Germinal center (tissue), 1 donor: Measurements from ENCODE around the gene TBK1.

Experiments
- DNase-seq: peaks from one replicate; pipeline ENCODE4 v3.0.0; 2012; ENCODE audit warnings: mixed read lengths, low spot score

Gene TBK1

DNA sequence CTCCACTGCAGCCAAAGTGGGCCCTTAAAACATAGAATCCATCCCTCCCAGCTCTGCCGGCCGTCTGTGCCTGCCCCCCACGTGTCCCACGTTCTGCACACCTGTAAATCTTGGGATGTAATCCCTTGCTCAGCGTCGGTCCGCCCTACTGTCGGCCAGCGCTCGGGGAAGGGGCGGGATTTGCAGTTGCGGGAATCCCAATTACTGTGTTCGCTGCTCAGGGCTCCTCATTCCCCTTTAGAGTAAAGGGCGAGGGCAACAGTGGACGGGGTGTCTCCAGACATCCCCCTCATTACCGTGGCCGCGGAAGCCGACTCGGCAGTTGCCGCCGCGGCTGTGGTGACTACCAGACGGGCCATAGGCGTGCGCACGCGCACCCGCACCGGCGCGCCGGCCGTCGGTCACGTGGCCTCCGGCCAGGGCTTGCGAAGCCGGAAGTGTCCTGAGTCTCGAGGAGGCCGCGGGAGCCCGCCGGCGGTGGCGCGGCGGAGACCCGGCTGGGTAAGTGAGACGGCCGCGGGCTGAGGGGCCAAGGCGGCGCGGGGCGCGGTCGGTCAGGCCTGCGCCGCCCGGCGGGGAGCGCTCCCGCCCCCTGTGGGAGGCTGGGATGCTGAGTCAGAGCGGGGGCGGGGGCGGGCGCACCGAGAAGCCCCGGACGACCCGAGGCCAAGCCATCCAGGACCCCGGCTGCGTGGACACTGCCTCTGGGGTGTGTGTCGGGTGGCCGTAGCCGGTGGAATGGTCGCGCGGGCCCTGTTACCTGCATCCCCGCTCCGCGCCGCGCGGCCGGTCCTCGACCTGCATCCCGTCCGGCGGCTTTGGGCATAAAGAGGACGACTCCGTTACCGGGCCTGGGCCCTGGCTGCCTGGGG lies at the start of gene TBK1:
TBK1 (plus strand) TSS at position 434 of the 872 bp plus-strand sequence. CDS start 3,751 bp downstream, outside the sequence.
- DNase-seq, result peak; percentile 82

DNA sequence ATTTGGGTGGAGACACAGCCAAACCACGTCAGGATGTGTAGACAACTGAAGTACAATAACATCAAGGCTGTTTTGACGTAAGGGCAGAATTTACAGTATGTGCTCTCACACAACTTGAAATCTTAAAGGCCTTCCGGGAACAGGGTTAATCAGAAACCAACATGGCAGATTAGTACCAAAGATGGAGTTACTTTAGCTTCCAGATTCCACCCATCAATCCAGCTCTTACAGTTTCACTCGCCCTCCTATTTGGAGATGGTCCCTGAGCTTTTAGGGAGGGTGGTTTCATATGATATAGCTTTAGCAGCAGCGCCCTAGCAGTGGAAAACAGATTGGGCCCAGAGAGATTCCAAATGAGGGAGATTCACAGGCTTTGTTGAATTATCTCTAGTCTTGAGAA lies 49.7 kb upstream of the TBK1 start:
- DNase-seq, result no peak

DNA sequence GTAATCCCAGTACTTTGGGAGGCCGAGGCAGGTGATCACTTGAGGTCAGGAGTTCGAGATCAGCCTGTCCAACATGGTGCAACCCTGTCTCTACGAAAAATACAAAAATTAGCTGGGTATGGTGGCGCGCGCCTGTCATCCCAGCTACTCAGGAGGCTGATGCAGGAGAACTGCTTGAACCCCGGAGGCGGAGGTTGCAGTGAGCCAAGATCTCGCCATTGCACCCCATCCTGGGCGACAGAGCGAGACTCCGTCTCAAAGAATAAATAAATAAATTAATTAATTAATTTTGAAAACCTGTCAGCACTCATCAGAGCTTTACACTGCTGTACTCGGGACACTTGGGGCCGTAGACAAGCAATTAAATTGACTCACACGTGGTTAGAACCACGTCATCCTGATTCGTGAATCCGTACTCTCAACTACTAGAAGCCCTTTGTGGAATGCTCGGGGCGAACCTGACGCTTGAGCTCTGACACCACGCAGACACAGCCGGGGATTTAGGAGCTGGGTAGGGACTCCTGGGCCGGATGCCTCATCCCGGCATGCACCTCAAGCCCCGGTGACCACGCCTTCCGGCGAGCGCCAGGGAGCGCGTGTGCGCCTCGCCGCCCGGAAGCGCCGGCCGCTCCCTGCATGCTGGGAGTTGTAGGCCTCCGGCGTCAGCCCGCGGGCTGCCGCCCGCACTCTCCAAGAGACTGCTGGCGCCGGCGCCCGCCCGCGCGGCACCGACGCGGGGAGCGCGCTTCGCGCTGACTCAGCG lies 48.0 kb upstream of the TBK1 start, which contains the start of gene XPOT:
XPOT (plus strand) TSS at position 686 of the 763 bp plus-strand sequence. CDS start 5,644 bp downstream, outside the sequence.
- peak; percentile 93 for DNase-seq

DNA sequence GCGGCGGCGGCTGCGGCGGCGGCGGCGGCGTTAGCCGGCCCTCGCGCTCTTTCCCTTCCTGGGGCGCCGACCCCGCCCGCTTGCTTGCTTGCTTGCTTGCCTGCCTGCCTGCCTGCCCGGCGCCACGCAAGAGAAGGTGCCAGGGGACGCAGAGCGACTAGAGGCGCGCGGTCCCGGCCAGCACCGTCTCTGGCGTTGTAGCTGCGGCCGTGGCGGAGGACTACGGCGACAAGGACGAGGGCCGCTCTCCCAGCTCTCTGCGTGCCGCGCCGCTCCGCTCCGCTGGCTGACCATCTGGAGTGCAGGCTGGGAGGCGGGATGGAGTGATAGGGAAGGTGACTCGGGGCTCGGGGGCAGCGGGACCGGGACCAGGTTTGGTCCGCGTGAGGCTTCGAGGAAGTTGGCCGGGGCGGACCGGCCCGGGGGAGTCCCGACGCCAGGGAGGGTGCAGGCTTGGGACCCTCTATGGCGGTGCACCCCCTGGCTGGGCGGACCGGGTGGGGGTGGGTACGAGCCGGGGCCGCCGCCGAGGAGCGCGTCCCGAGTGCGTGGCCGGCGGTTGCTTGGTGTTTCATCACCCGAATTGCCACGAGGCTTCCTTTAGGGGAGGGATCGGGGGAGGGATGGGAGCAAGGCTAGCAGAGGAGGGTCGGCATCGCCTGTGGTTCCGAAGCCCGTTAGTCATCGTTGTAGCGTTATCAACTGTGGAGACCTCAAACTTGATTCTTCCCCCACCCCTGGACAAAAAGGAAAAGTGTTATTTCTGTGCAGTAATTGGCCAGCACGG lies 47.3 kb upstream of the TBK1 start:
- DNase-seq, result peak; percentile 46

DNA sequence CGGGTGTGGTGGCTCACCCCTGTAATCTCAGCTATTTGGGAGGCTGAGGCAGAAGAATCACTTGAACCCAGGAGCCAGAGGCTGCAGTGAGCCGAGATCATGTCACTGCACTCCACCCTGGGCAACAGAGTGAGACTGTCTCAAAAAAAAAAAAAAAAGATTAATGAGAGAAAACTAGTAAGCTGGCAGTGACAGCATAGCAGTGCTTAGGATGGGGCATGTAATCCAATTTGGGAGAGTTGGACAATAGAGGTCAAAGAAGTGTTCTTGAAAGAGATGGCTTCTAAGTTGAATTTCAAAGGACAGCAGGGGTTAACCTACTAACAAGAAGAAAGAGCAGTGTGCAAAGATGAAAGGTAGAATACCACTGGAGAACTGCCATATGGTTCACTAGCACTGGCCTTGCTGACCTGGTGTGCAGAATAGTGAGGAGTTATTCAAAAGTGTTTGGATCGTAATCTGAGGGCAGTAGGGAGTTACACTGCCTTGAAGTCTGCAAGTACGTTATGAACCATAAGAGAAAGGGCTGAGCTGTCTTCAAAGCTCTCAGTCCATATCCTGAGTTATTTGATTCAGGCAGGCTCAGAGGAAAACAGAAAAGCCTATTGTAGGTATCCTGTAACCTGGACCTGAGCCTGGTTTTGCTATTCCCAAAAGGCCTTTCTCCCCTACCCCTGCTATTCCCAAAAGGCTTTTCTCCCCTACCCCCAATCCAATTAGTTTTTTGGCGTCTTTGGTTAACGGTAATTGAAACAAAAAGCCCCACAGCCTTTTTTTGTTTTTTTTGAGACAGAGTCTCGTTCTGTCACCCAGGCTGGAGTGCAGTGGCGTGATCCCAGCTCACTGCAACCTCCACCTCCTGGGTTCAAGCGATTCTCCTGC lies 44.3 kb upstream of the TBK1 start:
- no peak for DNase-seq

DNA sequence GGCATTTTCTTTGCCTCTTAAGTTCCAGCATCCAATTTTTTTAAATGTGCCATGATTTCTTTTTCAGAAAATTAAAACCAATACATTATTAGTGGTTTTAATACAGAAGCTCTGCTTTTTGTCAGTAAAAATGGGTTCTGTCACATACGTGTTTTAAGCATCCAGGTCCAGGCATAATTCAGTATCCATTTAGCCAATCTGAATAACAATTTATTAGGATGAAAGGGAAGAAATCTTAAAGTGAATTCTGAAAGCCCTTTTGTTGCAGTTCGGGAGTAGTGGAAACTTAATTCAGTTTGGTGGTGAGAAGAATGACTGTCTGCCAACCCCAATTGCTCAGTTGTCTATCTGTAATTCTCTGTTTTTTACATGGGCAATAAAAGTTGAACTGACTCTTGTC lies 40.5 kb upstream of the TBK1 start:
- DNase-seq, result no peak

DNA sequence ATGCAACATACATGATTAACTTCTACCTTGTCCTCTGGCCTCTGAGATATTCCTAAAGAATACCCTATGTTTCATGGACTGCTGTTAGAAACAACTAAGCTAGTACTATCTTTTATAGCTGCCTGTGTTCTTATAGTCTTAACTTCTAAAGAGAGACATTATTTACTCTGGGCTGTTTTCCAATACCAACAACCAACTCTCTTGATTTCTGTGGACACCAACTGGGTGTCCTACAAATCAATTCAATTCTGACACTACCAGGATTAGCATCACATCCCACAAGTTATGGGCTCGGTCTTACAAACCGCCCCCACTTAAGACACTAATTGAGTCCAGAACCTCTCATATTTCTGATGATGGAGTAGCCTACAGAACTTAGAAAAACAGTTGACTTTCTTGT lies 39.5 kb upstream of the TBK1 start:
- no peak for DNase-seq

DNA sequence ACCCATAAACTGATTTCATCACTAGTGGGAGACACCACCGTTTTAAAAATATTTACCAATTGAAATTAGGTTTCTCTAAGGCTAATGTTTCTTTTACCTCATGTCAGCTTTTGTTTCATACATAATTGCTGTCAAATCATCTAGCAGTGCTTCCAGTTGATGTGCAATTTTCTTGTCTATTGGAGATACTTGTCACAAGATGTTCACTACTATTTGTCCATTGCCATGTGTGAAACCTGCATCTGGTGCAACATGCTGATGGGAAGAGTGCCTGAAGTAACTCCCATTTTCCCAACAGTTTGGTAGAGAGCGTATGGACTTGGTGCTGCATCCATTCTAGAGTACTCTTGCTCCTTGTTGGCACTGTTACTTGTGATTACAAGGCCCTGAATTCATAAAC lies 38.0 kb upstream of the TBK1 start:
- no peak for DNase-seq

DNA sequence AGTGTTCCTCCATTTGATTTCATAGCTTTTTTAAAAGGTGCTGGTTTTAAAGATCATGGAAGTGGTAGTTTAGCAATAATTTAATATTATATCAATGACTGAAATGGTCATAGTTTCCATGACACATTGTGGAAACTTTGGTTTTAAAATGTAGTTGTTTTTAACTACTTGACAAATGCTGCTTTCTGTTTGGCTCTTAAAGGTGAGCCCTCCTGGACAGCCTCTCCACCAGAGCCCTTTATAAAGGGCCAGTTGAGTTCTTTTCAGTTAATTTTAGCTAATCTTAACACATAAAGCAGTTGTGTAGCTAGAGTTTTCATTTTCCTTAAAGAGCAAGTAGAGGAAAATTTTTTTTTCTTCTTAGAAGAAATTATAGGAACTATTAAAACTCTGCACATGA lies 33.7 kb upstream of the TBK1 start:
- no peak for DNase-seq

DNA sequence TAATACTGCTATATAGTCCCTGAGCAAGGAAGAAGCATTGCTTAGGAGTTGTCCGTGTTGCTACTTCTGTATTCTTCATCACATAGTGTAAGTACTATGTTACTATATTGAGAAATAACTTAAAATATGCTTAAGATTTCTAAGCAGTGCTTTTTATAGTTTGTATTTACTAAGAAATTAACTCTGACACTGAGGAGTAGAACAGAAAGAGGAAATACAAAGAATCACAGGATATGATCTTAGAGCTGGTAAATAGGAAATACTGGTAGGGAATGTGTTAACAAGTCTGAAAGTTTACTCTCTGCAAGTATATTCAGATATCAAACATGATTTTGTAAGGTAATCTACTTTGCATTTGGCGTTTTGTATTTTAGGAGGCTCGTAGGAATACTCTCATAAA lies 32.2 kb upstream of the TBK1 start:
- no peak for DNase-seq

DNA sequence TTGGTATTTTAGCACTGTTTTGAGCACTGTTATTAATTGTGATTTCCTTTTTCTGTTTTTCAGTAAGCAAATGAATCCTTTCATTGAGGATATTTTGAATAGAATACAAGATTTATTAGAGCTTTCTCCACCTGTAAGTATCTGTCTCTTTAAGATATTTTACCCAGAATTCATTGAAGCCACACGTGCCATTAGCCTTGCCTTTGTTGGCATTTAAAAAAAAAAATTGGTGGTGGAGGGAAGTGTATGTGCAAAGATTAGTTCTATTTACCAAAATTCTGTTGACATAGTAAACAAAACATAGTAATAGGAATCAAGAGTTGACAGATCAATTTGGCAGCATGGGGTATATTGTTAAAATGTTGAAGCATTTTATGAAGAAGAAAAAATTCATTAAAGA lies 23.9 kb upstream of the TBK1 start:
- no peak for DNase-seq

DNA sequence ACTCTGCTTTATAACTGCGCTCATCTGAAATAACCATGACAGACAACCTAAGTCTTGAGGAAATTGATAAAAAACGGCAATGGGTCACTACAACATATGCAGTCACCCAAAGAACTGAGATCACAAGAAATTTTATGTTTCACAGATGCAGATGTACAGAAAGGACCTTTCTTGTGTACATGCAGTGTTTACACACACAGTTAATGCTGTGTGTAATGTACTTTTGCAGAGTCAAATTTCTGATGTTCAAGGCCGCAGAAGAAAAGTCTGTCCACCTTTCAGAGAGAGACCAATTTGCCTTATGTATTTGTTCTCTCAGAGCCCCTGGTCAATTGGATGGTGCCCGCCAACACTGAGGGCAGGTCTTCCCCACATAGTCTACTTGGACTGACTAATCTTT lies 23.0 kb upstream of the TBK1 start:
- DNase-seq, result no peak

DNA sequence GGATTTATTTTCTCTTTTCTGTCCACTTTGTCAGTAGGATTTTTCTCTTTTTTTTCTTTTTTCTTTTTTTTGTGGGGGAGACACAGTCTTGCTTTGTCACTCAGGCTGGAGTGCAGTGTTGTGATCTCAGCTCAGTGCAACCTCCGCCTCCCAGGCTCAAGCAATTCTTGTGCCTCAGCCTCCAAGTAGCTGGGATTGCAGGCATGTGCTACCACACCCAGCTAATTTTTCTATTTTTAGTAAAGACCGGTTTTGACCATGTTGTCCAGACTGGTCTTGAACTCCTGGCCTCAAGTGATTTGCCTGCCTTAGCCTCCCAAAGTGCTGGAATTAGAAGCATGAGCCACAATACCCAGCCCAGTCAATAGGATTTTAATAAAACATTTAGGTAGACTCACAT lies 21.0 kb upstream of the TBK1 start:
- DNase-seq, result no peak

DNA sequence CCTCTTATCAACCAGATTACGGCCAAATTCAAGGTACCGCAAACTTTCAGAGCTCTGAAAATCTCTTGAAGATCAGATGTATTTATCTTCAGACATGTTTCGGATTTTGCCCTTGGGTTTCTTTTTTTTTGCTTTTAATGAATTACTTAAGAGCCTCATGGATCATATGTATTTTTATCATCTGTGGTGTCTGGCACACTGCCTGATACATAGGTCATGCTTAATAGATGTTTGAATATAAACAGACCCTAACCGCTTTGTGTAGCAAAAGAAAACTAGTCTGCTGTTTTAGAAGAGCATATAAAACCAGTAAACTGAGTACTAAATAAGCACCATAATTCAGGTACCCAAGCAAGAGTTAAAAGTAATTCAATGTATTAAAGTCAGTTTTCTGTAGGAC lies 20.1 kb upstream of the TBK1 start:
- DNase-seq, result no peak

DNA sequence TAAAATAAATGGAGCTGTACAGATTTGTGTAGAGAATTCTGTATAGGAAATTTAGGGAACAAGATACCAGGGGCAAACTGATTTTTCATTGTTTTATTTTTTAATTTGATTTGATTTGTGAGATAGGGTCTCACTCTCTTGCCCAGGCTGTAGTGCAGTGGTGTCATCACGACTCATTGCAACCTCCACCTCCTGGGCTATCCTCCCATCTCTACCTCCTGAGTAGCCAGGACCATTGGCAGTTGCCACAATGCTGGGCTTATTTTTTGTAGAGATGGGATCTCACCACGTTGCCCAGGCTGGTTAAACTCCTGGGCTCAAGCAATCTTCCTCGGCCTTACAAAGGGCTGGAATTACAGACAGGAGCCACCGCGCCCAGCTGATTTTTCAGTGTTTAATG lies 18.0 kb upstream of the TBK1 start:
- no peak for DNase-seq

DNA sequence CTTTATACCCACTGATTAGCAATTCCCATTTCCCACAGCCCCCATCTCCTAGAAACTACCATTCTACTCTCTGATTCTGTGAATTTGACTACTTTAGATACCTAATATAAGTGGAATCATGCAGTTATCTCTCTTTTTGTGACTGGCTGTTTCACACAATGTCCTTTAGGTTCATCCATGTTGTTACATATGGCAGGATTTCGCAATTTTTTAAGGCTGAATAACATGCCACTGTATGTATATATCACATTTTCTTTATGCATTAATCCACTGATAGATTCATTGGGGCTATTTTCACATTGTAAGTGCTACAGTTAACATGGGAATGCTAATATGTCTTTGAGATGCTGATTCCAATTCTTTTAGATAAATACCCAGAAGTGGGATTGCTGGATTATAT lies 11.8 kb upstream of the TBK1 start:
- DNase-seq, result no peak

DNA sequence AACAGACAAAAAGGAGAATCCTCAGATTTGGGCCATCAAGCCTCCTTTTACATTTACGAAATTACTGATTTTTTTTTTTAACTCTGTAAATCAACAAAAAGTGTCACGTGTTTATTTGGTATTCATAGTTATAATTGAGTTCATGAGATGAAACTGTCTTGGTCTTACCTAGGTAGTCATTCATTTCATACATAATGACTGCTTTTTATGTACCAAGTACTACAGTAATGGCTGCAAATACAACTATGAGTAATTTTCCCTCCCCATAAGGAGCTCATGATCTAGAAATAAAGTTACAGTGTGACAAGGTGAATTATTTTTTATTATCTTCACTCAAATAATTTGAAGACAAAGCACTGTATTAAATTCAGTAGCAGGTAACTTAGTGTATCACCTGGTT lies 6.4 kb upstream of the TBK1 start:
- DNase-seq, result no peak

DNA sequence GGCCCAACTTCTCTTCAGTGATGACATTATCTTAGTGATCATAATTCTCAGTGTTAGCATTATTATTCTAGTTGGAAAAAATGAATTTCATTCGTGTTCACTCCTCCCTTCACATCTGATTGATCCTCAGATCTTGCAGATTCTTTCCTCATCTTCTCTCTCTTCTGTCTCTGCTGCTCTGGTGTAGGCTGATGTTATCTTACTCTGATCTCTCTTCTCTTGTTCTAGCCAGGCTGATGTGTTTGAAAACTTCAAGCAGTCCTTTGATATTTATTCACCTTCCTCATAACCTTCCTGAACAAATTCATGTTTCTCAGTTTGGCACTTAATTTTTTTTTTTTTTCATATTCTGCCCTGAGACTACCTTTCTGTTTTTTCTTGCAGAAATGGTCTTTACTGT lies 5.6 kb upstream of the TBK1 start:
- no peak for DNase-seq

DNA sequence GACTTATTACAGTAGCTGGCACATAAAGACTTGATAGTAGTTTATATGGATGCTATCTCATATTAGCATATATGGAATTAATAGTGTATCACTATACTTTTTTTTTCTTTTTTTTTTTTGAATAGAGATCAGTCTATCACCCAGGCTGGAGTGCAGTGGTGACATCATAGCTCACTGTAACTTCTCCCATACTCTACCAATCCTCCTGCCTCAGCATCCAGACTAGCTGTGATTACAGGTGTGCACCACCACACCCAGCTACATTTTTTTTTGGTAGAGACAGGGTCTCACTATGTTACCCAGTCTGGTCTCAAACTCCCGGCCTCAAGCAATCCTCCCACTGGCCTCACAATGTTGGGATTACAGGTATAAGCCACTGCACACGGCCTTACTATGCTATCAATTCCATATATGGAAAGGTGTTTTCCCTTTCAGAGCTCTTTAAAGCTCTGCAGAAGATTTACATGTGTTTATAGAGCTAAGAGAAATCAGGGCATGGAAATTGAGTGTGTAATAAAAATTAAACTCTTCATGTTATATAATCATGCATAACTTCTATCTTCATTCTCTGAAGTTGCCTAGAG lies 1.8 kb upstream of the TBK1 start:
- no peak for DNase-seq

DNA sequence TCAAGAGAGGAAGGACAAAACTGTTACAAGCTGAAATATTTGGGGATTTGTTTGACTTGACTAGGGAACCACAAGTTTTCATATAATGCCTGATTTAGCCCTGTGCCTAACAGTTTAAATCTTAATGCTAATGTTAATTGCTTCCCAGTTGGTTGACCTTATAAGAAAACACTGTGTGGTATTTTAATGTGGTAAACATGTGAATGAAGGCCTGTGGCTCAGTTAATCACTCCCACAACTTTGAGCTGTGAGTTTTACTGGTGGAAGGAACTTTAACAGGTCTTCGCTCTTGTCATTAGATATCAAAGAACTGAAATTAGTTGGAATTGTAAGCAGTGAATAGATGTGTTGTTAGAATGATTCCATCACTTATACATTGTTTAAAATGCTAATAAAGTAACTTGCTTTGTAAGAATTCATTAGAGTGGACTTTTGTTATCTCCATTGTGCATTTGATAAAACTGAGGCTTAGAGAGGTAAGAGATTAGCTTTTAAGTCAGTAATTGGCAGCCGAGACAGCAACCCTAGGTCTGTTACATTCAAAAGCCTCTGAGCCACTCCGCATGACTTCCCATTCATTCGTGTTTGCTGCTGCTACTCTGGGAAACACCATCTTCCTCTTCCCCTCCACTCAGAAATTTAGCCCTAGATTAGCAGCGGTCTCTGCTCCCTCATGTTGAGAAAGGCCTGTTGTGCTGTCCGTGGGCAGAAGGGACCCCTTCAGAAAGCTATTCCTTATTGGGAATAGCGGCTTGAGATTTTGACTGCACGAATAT lies 1.0 kb upstream of the TBK1 start:
- DNase-seq, result peak; percentile 33
